DOHH2 (cell line): ENCODE results near the gene PALM.

Experiments
- H3F3A ChIP-seq: fragments of 200-600 bp; sonication (generic), shearing (Covaris generic); 2 replicates; pipeline ENCODE4 v1.6.0; 2016; ENCODE audit warnings: antibody characterized with exemption, mild to moderate bottlenecking; ENCODE audit not compliant: control insufficient read depth, insufficient read depth
- H3K27ac ChIP-seq: fragments of 200-600 bp; sonication (generic); 2 replicates; pipeline ENCODE4 v1.5.1; 2014; ENCODE audit warnings: low read depth, mild to moderate bottlenecking, low read length, moderate library complexity
- H3K27me3 ChIP-seq: fragments of 200-600 bp; sonication (generic); 2 replicates; pipeline ENCODE4 v1.6.1; 2014; ENCODE audit warnings: mild to moderate bottlenecking, low read length, mixed read lengths; ENCODE audit not compliant: control insufficient read depth
- H3K36me3 ChIP-seq: fragments of 200-600 bp; sonication (generic); 2 replicates; pipeline ENCODE4 v1.6.1; 2014; ENCODE audit warnings: mild to moderate bottlenecking, low read length, moderate library complexity, mixed read lengths; ENCODE audit not compliant: control insufficient read depth
- H3K4me1 ChIP-seq: fragments of 200-600 bp; sonication (generic); 2 replicates; pipeline ENCODE4 v1.6.1; 2014; ENCODE audit warnings: mild to moderate bottlenecking, low read length, mixed read lengths; ENCODE audit not compliant: control insufficient read depth
- H3K4me2 ChIP-seq: fragments of 200-600 bp; sonication (generic); 2 replicates; pipeline ENCODE4 v1.6.0; 2014; ENCODE audit warnings: mild to moderate bottlenecking, low read length, moderate library complexity
- H3K4me3 ChIP-seq: fragments of 200-600 bp; sonication (generic); 2 replicates; pipeline ENCODE4 v1.5.1; 2014; ENCODE audit warnings: mild to moderate bottlenecking, low read length, mixed read lengths
- H3K79me2 ChIP-seq: fragments of 200-600 bp; sonication (generic); 2 replicates; pipeline ENCODE4 v1.6.1; 2014; ENCODE audit warnings: mild to moderate bottlenecking, low read length, mixed read lengths; ENCODE audit not compliant: control insufficient read depth
- H3K9me2 ChIP-seq: fragments of 200-600 bp; sonication (generic); replicated peaks from 2 replicates; pipeline ENCODE4 v1.6.1; 2014; ENCODE audit warnings: mild to moderate bottlenecking, low read length, mixed read lengths; ENCODE audit not compliant: control insufficient read depth
- H3K9me3 ChIP-seq: fragments of 200-600 bp; sonication (generic); 2 replicates; pipeline ENCODE4 v1.6.1; 2014; ENCODE audit warnings: antibody characterized with exemption, low read length, mixed read lengths; ENCODE audit not compliant: control insufficient read depth, insufficient read depth
- H4K20me1 ChIP-seq: fragments of 200-600 bp; sonication (generic); 2 replicates; pipeline ENCODE4 v1.6.0; 2014; ENCODE audit warnings: low read depth, mild to moderate bottlenecking, antibody characterized with exemption, low read length, moderate library complexity; ENCODE audit not compliant: control insufficient read depth, insufficient read depth
- CTCF ChIP-seq: fragments of 200-600 bp; sonication (generic); IDR thresholded peaks from one replicate; pipeline ENCODE4 v1.5.1; 2014; ENCODE audit warnings: antibody characterized with exemption, mild to moderate bottlenecking, low read depth, low read length; ENCODE audit not compliant: poor library complexity, severe bottlenecking
- EZH2phosphoT487 ChIP-seq: fragments of 200-600 bp; sonication (generic); IDR thresholded peaks from 2 replicates; pipeline ENCODE4 v1.6.1; 2017; ENCODE audit warnings: borderline replicate concordance, mild to moderate bottlenecking, antibody characterized with exemption, low read length, moderate library complexity, mixed read lengths

PALM gene

GRCh38 chr19:756821-757688 lies 48.3 kb downstream of the PALM start:
- H3K9me3 ChIP-seq, result peaks cover 21% of the 10 kb centered on the region; the same call in 1 of the 2 replicates
- no peaks in the 10 kb centered on the region for H4K20me1 ChIP-seq
- no peak overlapping the region for H3K27ac ChIP-seq
- no peaks in the 10 kb centered on the region for H3F3A ChIP-seq
- no peak overlapping the region for H3K4me3 ChIP-seq
- no peaks in the 10 kb centered on the region for H3K79me2 ChIP-seq
- H3K36me3 ChIP-seq, result no peaks in the 10 kb centered on the region
- no peaks in the 10 kb centered on the region for H3K27me3 ChIP-seq
- H3K4me1 ChIP-seq, result no peaks in the 10 kb centered on the region
- no peak overlapping the region for H3K4me2 ChIP-seq
- H3K9me2 ChIP-seq, result no peaks in the 10 kb centered on the region
- TF ChIP-seq EZH2phosphoT487 (no peak), CTCF (no peak)

GRCh38 chr19:757811-758668 lies 49.3 kb downstream of the PALM start:
- no peak for TF ChIP-seq EZH2phosphoT487
- no peak for TF ChIP-seq CTCF
- Histone ChIP-seq H3K36me3 (no peaks in the 10 kb centered on the region), H3F3A (no peaks in the 10 kb centered on the region), H3K4me3 (no peak overlapping the region), H3K27me3 (no peaks in the 10 kb centered on the region), H3K4me1 (no peaks in the 10 kb centered on the region), H3K9me3 (peaks cover 21% of the 10 kb centered on the region; the same call in 1 of the 2 replicates), H3K79me2 (no peaks in the 10 kb centered on the region), H3K9me2 (no peaks in the 10 kb centered on the region), H3K27ac (no peak overlapping the region), H4K20me1 (no peaks in the 10 kb centered on the region), H3K4me2 (no peak overlapping the region)

GRCh38 chr19:763181-763580 lies 54.4 kb downstream of the PALM start:
- H3K4me2 ChIP-seq, result no peak overlapping the region
- TF ChIP-seq EZH2phosphoT487 (no peak), CTCF (no peak)
- no peak overlapping the region for H3K27ac ChIP-seq
- H3K79me2 ChIP-seq, result no peaks in the 10 kb centered on the region
- H3K4me1 ChIP-seq, result no peaks in the 10 kb centered on the region
- no peaks in the 10 kb centered on the region for H4K20me1 ChIP-seq
- no peaks in the 10 kb centered on the region for H3K9me2 ChIP-seq
- H3K27me3 ChIP-seq, result no peaks in the 10 kb centered on the region
- H3K4me3 ChIP-seq, result no peak overlapping the region
- H3F3A ChIP-seq, result no peaks in the 10 kb centered on the region
- H3K9me3 ChIP-seq, result peaks cover 2% of the 10 kb centered on the region; the same call in 1 of the 2 replicates
- H3K36me3 ChIP-seq, result no peaks in the 10 kb centered on the region
